Measurements from ENCODE around the gene GNGT2. TPM values are rescaled to one million over a fixed set of nuclear protein-coding genes. Genes with fewer than 3 reads are reported as not detected.

The GNGT2 gene
- polyA plus RNA-seq (2012; ENCODE audit: low read depth, missing spikeins): 36.5 TPM

DNA sequence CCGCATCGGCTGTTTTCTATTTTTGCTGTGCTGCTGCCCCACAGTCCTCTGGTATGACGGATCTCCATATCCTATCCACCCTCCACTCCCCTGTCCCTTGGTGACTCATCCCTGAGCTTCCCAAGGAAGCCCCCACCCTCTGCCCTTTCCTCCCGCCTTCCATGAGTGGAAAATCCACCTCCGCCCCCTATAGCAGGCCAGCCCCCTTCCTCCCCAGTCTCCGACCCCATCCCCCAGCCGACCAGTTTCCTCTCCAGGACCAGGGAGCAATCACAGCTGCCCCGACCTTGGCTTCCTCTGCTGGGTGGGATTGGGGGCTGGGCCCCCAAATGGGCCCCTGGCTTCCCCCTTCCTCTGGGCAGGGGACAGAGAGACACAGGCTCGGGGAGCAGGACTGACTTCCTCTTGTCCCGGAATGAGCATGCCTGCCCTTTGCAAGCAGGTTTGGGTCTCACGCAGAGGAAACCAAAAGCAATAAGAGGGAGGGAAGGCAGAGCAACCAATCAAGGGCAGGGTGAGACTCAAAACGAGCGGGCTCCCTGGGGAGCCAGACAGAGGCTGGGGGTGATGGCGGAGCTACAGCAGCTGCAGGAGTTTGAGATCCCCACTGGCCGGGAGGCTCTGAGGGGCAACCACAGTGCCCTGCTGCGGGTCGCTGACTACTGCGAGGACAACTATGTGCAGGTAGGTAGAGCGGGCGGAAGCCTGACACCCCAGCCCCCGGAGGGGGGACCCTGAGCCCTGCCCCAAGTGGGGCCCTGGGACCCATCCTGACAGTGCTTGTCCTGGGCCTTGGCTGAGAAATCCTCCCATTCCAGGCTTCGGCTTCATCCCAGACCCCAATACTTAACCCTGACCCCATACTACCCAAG is at the start of gene GNGT2, which contains the start of gene ABI3:
GNGT2 (minus strand) TSS at position 417 of the 872 bp plus-strand sequence. CDS start 3,152 bp downstream, outside the sequence.
ABI3 (plus strand) TSS at position 550 of the 872 bp plus-strand sequence; CDS start at position 568, 18 bp downstream.
- peak; percentile 83 for DNase-seq (ENCODE audit: insufficient read length, low spot score)
- peak; percentile 98 for FAIRE-seq
- TF ChIP-seq POLR2AphosphoS5 (IDR thresholded peaks at IDR 0.05; ENCODE audit: low read depth, low read length) (peak; percentile 90), POU2F2 (IDR thresholded peaks at IDR 0.05; ENCODE audit: low read depth, low read length) (peak; percentile 85; the same call in 1 of the 2 replicates), POLR2A (IDR thresholded peaks at IDR 0.05; ENCODE audit: low read depth, low read length) (peak; percentile 95), TAF1 (IDR thresholded peaks at IDR 0.05; ENCODE audit: low read depth, low read length) (peak; percentile 98), PAX5 (IDR thresholded peaks at IDR 0.05; ENCODE audit: insufficient read depth, low read length, severe bottlenecking) (peak; percentile 56), SPI1 (IDR thresholded peaks at IDR 0.05; ENCODE audit: low read depth, low read length) (peak; percentile 75)

DNA sequence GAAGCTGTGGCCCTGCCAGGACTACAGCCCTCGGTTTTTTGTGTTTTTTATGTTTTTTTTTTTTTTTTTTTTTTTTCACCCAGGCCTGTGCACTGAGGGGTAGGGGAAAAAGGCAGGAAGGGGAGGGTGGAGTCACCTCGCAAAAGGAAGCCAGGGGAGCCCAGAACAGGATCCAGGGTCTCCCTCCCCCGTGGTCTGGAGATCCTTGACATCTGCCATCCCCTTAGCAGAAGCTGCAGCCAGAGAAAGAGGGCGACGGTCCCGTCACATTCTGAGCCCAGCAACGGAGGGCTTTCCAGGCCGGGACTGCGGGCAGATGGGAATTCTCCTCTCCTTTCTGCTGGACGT is 49.3 kb upstream of the GNGT2 start:
- TF ChIP-seq TAF1 (IDR thresholded peaks at IDR 0.05; ENCODE audit: low read depth, low read length) (no peak), POU2F2 (IDR thresholded peaks at IDR 0.05; ENCODE audit: low read depth, low read length) (no peak), POLR2A (IDR thresholded peaks at IDR 0.05; ENCODE audit: low read depth, low read length) (no peak), POLR2AphosphoS5 (IDR thresholded peaks at IDR 0.05; ENCODE audit: low read depth, low read length) (no peak), SPI1 (IDR thresholded peaks at IDR 0.05; ENCODE audit: low read depth, low read length) (no peak)
- FAIRE-seq (no peak), DNase-seq (ENCODE audit: insufficient read length, low spot score) (no peak)

DNA sequence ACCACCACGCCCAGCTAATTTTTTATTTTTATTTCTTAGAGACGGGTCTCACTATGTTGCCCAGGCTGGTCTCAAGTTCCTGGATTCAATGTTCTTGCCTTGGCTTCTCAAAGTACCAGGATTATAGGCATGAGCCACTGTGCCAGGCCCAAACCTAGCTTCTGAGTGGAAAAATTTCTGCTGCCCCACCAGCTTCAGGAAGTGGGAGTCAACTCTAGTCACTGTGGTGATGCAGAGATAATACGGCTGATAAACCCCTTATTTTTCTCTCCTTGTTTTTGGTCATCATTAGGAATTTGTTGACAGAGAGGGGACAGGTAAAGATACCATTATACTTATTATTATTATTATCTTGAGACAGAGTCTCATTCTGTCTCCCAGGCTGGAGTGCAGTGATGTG is 48.0 kb upstream of the GNGT2 start:
- DNase-seq (ENCODE audit: insufficient read length, low spot score): no peak
- FAIRE-seq: no peak
- TF ChIP-seq PAX5 (IDR thresholded peaks at IDR 0.05; ENCODE audit: insufficient read depth, low read length, severe bottlenecking) (no peak), TAF1 (IDR thresholded peaks at IDR 0.05; ENCODE audit: low read depth, low read length) (no peak), POU2F2 (IDR thresholded peaks at IDR 0.05; ENCODE audit: low read depth, low read length) (no peak)

DNA sequence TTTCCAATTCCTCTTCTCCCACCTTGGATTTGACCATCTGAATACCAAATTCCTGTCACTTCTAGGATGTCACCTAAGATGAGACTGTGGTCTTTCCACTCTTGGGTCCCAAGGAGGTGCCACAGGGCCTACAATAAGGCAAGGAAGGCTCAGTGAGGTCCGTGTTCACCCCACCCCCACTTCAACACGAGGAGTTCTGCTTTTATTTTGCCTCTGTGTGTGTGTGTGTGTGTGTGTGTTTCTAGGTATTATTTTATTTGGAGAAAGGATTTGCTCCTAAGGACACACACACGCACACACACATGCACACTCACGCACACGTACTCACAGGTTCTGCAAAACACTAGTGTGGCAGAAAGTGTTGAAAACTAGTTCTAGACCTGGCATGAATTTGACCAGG is 44.8 kb upstream of the GNGT2 start:
- TF ChIP-seq POLR2A (IDR thresholded peaks at IDR 0.05; ENCODE audit: low read depth, low read length) (no peak), POU2F2 (IDR thresholded peaks at IDR 0.05; ENCODE audit: low read depth, low read length) (no peak), SPI1 (IDR thresholded peaks at IDR 0.05; ENCODE audit: low read depth, low read length) (no peak), POLR2AphosphoS5 (IDR thresholded peaks at IDR 0.05; ENCODE audit: low read depth, low read length) (no peak), PAX5 (IDR thresholded peaks at IDR 0.05; ENCODE audit: insufficient read depth, low read length, severe bottlenecking) (no peak), TAF1 (IDR thresholded peaks at IDR 0.05; ENCODE audit: low read depth, low read length) (no peak)
- FAIRE-seq (no peak), DNase-seq (ENCODE audit: insufficient read length, low spot score) (no peak)

DNA sequence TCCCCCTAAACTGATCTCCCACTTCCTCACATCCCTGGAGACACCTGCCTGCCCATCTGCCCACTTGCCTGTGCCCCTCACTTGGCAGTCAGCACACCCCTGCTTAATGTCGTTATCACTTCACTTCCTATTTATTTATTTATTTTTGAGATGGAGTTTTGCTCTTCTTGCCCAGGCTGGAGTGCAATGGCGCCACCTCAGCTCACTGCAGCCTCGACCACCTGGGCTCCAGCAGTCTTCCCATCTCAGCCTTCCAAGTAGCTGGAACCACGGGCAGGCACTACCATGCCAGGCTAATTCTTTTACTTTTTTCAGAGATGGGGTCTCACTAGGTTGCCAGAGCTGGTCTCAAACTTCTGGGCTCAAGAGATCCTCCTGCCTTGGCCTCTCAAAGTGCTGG is 43.7 kb upstream of the GNGT2 start:
- FAIRE-seq (no peak), DNase-seq (ENCODE audit: insufficient read length, low spot score) (no peak)
- no peak for TF ChIP-seq SPI1 (IDR thresholded peaks at IDR 0.05; ENCODE audit: low read depth, low read length)
- no peak for TF ChIP-seq PAX5 (IDR thresholded peaks at IDR 0.05; ENCODE audit: insufficient read depth, low read length, severe bottlenecking)
- TF ChIP-seq POLR2AphosphoS5 (IDR thresholded peaks at IDR 0.05; ENCODE audit: low read depth, low read length): no peak
- TF ChIP-seq POLR2A (IDR thresholded peaks at IDR 0.05; ENCODE audit: low read depth, low read length): no peak
- TF ChIP-seq POU2F2 (IDR thresholded peaks at IDR 0.05; ENCODE audit: low read depth, low read length): no peak
- no peak for TF ChIP-seq TAF1 (IDR thresholded peaks at IDR 0.05; ENCODE audit: low read depth, low read length)

DNA sequence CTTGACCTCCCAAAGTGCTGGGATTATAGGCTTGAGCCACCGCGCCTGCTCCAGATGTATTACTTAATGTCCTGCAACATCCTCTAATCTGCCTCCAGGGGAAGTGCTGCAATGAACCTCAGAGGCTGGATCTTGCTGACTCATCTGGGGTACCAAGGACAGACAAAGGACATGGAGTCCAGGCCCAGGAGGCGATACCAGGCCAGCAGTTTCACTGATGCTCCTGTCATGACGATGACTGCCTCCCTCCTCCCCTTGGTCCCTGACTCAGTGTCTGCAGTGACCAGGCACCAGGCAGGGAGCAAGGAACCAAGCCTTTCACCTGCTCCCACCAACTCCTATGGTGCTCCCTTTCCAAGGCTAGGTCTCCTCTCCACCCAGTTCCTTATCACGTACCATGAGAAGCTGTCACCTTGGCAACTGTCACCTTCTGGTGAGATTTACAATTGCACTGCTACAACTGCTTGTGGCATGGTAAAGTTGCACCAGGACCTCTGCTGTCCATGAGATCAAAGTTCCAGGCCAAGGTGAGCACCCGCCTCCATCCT is 41.8 kb upstream of the GNGT2 start:
- FAIRE-seq (no peak), DNase-seq (ENCODE audit: insufficient read length, low spot score) (no peak)
- TF ChIP-seq POLR2A (IDR thresholded peaks at IDR 0.05; ENCODE audit: low read depth, low read length): no peak
- no peak for TF ChIP-seq POLR2AphosphoS5 (IDR thresholded peaks at IDR 0.05; ENCODE audit: low read depth, low read length)
- TF ChIP-seq TAF1 (IDR thresholded peaks at IDR 0.05; ENCODE audit: low read depth, low read length): no peak
- no peak for TF ChIP-seq POU2F2 (IDR thresholded peaks at IDR 0.05; ENCODE audit: low read depth, low read length)
- TF ChIP-seq SPI1 (IDR thresholded peaks at IDR 0.05; ENCODE audit: low read depth, low read length): no peak
- TF ChIP-seq PAX5 (IDR thresholded peaks at IDR 0.05; ENCODE audit: insufficient read depth, low read length, severe bottlenecking): no peak

DNA sequence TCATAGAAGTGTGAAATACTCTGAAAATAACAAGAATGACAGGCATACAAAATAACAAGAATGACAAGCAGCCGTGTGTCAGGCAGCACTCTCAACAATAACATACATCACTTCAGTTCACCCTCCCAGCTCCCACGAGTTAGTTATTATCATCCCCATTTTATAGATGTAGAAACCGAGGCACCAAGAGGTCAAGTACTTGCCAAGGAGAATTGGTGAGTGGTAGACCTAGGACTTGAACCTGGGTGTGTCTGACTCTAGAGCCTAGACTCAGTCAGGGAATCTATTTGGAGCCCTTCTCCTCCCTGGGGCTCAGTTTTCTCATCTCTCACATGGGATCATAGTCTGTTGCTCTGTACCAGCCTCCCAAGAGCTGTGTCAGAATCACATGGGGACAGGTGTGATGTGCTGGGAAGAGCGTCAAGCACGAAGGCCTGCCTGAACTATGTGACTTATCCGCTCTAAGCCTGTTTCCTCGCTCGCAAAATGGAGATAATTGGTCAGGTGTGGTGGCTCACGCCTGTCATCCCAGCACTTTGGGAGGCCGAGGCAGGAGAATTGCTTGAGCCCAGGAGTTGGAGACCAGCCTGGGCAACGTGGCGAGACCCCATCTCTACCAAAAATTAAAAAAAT is 39.6 kb upstream of the GNGT2 start:
- TF ChIP-seq POU2F2 (IDR thresholded peaks at IDR 0.05; ENCODE audit: low read depth, low read length) (no peak), POLR2AphosphoS5 (IDR thresholded peaks at IDR 0.05; ENCODE audit: low read depth, low read length) (no peak), SPI1 (IDR thresholded peaks at IDR 0.05; ENCODE audit: low read depth, low read length) (no peak), TAF1 (IDR thresholded peaks at IDR 0.05; ENCODE audit: low read depth, low read length) (no peak), PAX5 (IDR thresholded peaks at IDR 0.05; ENCODE audit: insufficient read depth, low read length, severe bottlenecking) (no peak), POLR2A (IDR thresholded peaks at IDR 0.05; ENCODE audit: low read depth, low read length) (no peak)
- DNase-seq (ENCODE audit: insufficient read length, low spot score) (no peak), FAIRE-seq (no peak)

DNA sequence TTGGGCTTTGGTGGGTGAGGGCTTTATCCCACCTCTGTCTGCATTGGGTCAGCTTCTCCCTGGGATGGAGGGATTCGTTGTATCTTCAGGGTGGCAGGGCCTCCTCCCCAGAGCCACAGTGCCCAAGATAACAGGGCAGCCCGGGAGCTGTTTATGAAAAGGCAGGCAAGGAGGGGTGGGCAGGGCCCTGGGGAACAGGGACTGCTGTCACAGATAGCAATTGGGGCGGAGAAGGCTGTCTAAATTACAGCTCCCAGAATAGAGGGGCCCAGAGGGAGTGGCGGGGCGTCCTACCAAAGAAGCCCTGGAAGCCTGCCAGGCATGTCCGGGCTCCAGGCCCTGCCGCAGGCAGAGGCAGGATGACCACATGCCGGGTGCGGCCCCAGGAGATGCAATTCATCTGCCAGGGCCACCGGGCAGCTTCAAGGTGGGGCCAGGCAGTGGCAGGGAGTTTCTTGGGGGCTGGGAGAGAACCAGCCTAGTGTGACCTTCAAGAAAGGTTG is 39.0 kb upstream of the GNGT2 start:
- no peak for TF ChIP-seq TAF1 (IDR thresholded peaks at IDR 0.05; ENCODE audit: low read depth, low read length)
- no peak for TF ChIP-seq POLR2AphosphoS5 (IDR thresholded peaks at IDR 0.05; ENCODE audit: low read depth, low read length)
- DNase-seq (ENCODE audit: insufficient read length, low spot score) (no peak), FAIRE-seq (no peak)

DNA sequence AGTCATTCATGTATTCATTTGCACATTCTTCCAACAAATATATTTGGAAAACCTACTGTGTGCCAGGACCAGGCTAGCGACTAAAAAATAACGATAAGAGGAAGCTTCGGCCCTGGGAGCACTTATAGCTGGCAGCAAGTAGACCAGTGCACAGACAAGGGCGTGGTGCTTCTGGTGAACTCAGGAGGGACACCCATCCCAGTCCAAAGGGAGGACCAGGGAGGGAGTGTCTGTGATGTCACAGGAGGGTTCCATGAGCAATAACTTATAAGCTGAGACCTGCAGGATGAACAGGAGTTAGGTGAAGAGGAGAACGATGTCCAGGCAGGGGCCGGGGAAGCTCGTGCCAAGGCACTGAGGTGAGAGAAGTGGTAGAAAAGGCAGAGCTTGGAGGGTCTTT is 37.6 kb upstream of the GNGT2 start:
- FAIRE-seq (no peak), DNase-seq (ENCODE audit: insufficient read length, low spot score) (no peak)
- TF ChIP-seq TAF1 (IDR thresholded peaks at IDR 0.05; ENCODE audit: low read depth, low read length): no peak
- TF ChIP-seq POU2F2 (IDR thresholded peaks at IDR 0.05; ENCODE audit: low read depth, low read length): no peak
- no peak for TF ChIP-seq POLR2A (IDR thresholded peaks at IDR 0.05; ENCODE audit: low read depth, low read length)
- no peak for TF ChIP-seq SPI1 (IDR thresholded peaks at IDR 0.05; ENCODE audit: low read depth, low read length)
- TF ChIP-seq PAX5 (IDR thresholded peaks at IDR 0.05; ENCODE audit: insufficient read depth, low read length, severe bottlenecking): no peak
- no peak for TF ChIP-seq POLR2AphosphoS5 (IDR thresholded peaks at IDR 0.05; ENCODE audit: low read depth, low read length)
